GM20431 (cell line): ENCODE measurements around the gene CREB5.
"Not testable (repeated sequence)": the region's sequence is repeated elsewhere in the genome, so short reads cannot be mapped to it uniquely, and the experiment has no call there.

Source experiments
- in situ Hi-C: fragments of 300-500 bp; cut with MseI, MboI; formaldehyde crosslinking; loops from one replicate; pipeline ENCODE4 v1.15.0; 2020; ENCODE audit warnings: low sequenced_read_pairs; ENCODE audit not compliant: unreplicated experiment

CREB5 gene

GRCh38 chr7:28533731-28534531, 121.6 kb downstream of the CREB5 start:
- in situ Hi-C loops = no loop called here

- in situ Hi-C loops = no loop called here
Measured at GRCh38 chr7:28536259-28536658, 123.9 kb downstream of the CREB5 start.

GRCh38 chr7:28539289-28539981, 127.1 kb downstream of the CREB5 start:
- in situ Hi-C loops = no loop called here

GRCh38 chr7:28542410-28542809, 130.1 kb downstream of the CREB5 start:
- in situ Hi-C loops = no loop called here

GRCh38 chr7:28544453-28545117, 132.3 kb downstream of the CREB5 start:
- in situ Hi-C loops = no loop called here

- in situ Hi-C loops = no loop called here
Measured at GRCh38 chr7:28546067-28546466, 133.7 kb downstream of the CREB5 start.

- in situ Hi-C loops = no loop called here
Measured at GRCh38 chr7:28547115-28547514, 134.8 kb downstream of the CREB5 start.

GRCh38 chr7:28548416-28548815, 136.1 kb downstream of the CREB5 start:
- in situ Hi-C loops = no loop called here

- in situ Hi-C loops = no loop called here
Measured at GRCh38 chr7:28549998-28550397, 137.7 kb downstream of the CREB5 start.

GRCh38 chr7:28550580-28551186, 138.4 kb downstream of the CREB5 start:
- in situ Hi-C loops = no loop called here

- in situ Hi-C loops = no loop called here
Measured at GRCh38 chr7:28551331-28551730, 139.0 kb downstream of the CREB5 start.

- in situ Hi-C loops = not testable (repeated sequence)
Measured at GRCh38 chr7:28551766-28552165, 139.4 kb downstream of the CREB5 start.

- in situ Hi-C loops = no loop called here
Measured at GRCh38 chr7:28554802-28555471, 142.6 kb downstream of the CREB5 start.

- in situ Hi-C loops = no loop called here
Measured at GRCh38 chr7:28556025-28556424, 143.7 kb downstream of the CREB5 start.

- in situ Hi-C loops = no loop called here
Measured at GRCh38 chr7:28556671-28557070, 144.4 kb downstream of the CREB5 start.

GRCh38 chr7:28558236-28558635, 145.9 kb downstream of the CREB5 start:
- in situ Hi-C loops = no loop called here

GRCh38 chr7:28560767-28561166, 148.4 kb downstream of the CREB5 start:
- in situ Hi-C loops = no loop called here

GRCh38 chr7:28564033-28564432, 151.7 kb downstream of the CREB5 start:
- in situ Hi-C loops = no loop called here

- in situ Hi-C loops = no loop called here
Measured at GRCh38 chr7:28564755-28565374, 152.5 kb downstream of the CREB5 start.

- in situ Hi-C loops = no loop called here
Measured at GRCh38 chr7:28565980-28566379, 153.7 kb downstream of the CREB5 start.
